H9 (cell line): ENCODE data around the gene TTC39B. TPM values are rescaled to one million over a fixed set of nuclear protein-coding genes. Genes with fewer than 3 reads are reported as not detected.

Source experiments
- DNase-seq: peaks from one replicate; pipeline ENCODE4 v3.0.0-alpha.2; 2017
- H2AFZ ChIP-seq: one replicate; pipeline ENCODE4 v1.6.1; 2013; ENCODE audit warnings: mild to moderate bottlenecking, low read length, control low read depth, moderate library complexity
- H2AK5ac ChIP-seq: 2 replicates; pipeline ENCODE4 v1.6.1; 2013; ENCODE audit warnings: low read length, control low read depth, mixed read lengths; ENCODE audit not compliant: insufficient read length
- H2BK120ac ChIP-seq: one replicate; pipeline ENCODE4 v1.6.1; 2013; ENCODE audit warnings: low read depth, mild to moderate bottlenecking, low read length, control low read depth, inconsistent platforms; ENCODE audit not compliant: poor library complexity, severe bottlenecking
- H2BK12ac ChIP-seq: 2 replicates; pipeline ENCODE4 v1.6.1; 2013; ENCODE audit warnings: low read length, control low read depth, mixed read lengths, low read depth; ENCODE audit not compliant: insufficient read length
- H2BK15ac ChIP-seq: 2 replicates; pipeline ENCODE4 v1.6.1; 2013; ENCODE audit warnings: low read depth, low read length, control low read depth
- H2BK20ac ChIP-seq: one replicate; pipeline ENCODE4 v1.6.1; 2013; ENCODE audit warnings: low read depth, mild to moderate bottlenecking, low read length, control low read depth, inconsistent platforms; ENCODE audit not compliant: poor library complexity, severe bottlenecking
- H2BK5ac ChIP-seq: 2 replicates; pipeline ENCODE4 v1.6.1; 2013; ENCODE audit warnings: low read length, control low read depth, mixed read lengths; ENCODE audit not compliant: insufficient read length
- H3K14ac ChIP-seq: 2 replicates; pipeline ENCODE4 v1.6.1; 2013; ENCODE audit warnings: low read length, control low read depth; ENCODE audit not compliant: insufficient read depth
- H3K18ac ChIP-seq: 2 replicates; pipeline ENCODE4 v1.6.1; 2013; ENCODE audit warnings: low read depth, mild to moderate bottlenecking, mixed read lengths, low read length, control low read depth; ENCODE audit not compliant: insufficient read length
- H3K23ac ChIP-seq: 2 replicates; pipeline ENCODE4 v1.6.1; 2013; ENCODE audit warnings: low read length, control low read depth, mixed read lengths, low read depth; ENCODE audit not compliant: insufficient read length
- H3K23me2 ChIP-seq: 2 replicates; pipeline ENCODE4 v1.6.1; 2013; ENCODE audit warnings: low read depth, mild to moderate bottlenecking, mixed read lengths, low read length, control low read depth; ENCODE audit not compliant: insufficient read length, poor library complexity, severe bottlenecking
- H3K27ac ChIP-seq: 2 replicates; pipeline ENCODE4 v1.5.1; 2013; ENCODE audit warnings: low read length, control low read depth, mixed read lengths, low read depth; ENCODE audit not compliant: insufficient read length
- H3K27me3 ChIP-seq: 2 replicates; pipeline ENCODE4 v1.6.1; 2013; ENCODE audit warnings: low read length, control low read depth, inconsistent platforms; ENCODE audit not compliant: insufficient read depth
- H3K4ac ChIP-seq: 2 replicates; pipeline ENCODE4 v1.6.1; 2013; ENCODE audit warnings: low read depth, mild to moderate bottlenecking, control low read depth, inconsistent platforms, low read length, moderate library complexity
- H3K4me1 ChIP-seq: 2 replicates; pipeline ENCODE4 v1.6.1; 2013; ENCODE audit warnings: low read length, control low read depth, inconsistent platforms; ENCODE audit not compliant: insufficient read depth
- H3K4me2 ChIP-seq: 2 replicates; pipeline ENCODE4 v1.6.1; 2013; ENCODE audit warnings: low read length, control low read depth, mixed read lengths; ENCODE audit not compliant: insufficient read length, insufficient read depth
- H3K56ac ChIP-seq: 2 replicates; pipeline ENCODE4 v1.6.1; 2013; ENCODE audit warnings: low read depth, mild to moderate bottlenecking, mixed read lengths, low read length, control low read depth; ENCODE audit not compliant: insufficient read length
- H3K79me1 ChIP-seq: 2 replicates; pipeline ENCODE4 v1.6.1; 2013; ENCODE audit warnings: low read depth, mild to moderate bottlenecking, moderate library complexity, low read length, control low read depth, inconsistent platforms; ENCODE audit not compliant: insufficient read depth, poor library complexity, severe bottlenecking
- H3K79me2 ChIP-seq: 2 replicates; pipeline ENCODE4 v1.6.1; 2013; ENCODE audit warnings: low read length, control low read depth, inconsistent platforms; ENCODE audit not compliant: insufficient read depth
- H3K9ac ChIP-seq: 2 replicates; pipeline ENCODE4 v1.6.1; 2013; ENCODE audit warnings: low read length, control low read depth, mixed read lengths; ENCODE audit not compliant: insufficient read length; ENCODE audit errors: extremely low read depth
- H3K9me3 ChIP-seq: one replicate; pipeline ENCODE4 v1.6.1; 2013; ENCODE audit warnings: low read depth, low read length, inconsistent platforms; ENCODE audit not compliant: control insufficient read depth
- H3T11ph ChIP-seq: one replicate; pipeline ENCODE4 v1.6.1; 2013; ENCODE audit warnings: mild to moderate bottlenecking, low read length, control low read depth, inconsistent platforms
- H4K20me1 ChIP-seq: one replicate; pipeline ENCODE4 v1.6.1; 2013; ENCODE audit not compliant: control insufficient read depth, insufficient read length, insufficient read depth
- H4K5ac ChIP-seq: 2 replicates; pipeline ENCODE4 v1.6.1; 2013; ENCODE audit warnings: low read depth, mild to moderate bottlenecking, mixed read lengths, low read length, control low read depth; ENCODE audit not compliant: insufficient read length
- H4K8ac ChIP-seq: replicated peaks from 2 replicates; pipeline ENCODE4 v1.6.1; 2013; ENCODE audit warnings: low read length, control low read depth, mixed read lengths, low read depth; ENCODE audit not compliant: insufficient read length
- H4K91ac ChIP-seq: 2 replicates; pipeline ENCODE4 v1.6.1; 2013; ENCODE audit warnings: low read depth, mild to moderate bottlenecking, moderate library complexity, mixed read lengths, low read length, control low read depth; ENCODE audit not compliant: insufficient read length
- H3K27ac Mint-ChIP-seq, 3 experiments: 2 replicates in 2 of 3; 3 replicates in 1 of 3; pipeline ENCODE4 v1.8.0; 2020 to 2021; ENCODE audit warnings: mixed read lengths in 3 of 3, mild to moderate bottlenecking in 1 of 3, moderate library complexity in 1 of 3
- H3K27me3 Mint-ChIP-seq: 2 replicates; pipeline ENCODE4 v1.8.0; 2021; ENCODE audit warnings: low read depth, mild to moderate bottlenecking, moderate library complexity, mixed read lengths
- H3K36me3 Mint-ChIP-seq, 3 experiments: 2 replicates in 2 of 3; 3 replicates in 1 of 3; pipeline ENCODE4 v1.8.0; 2020 to 2021; ENCODE audit warnings: low read depth in 3 of 3, mixed read lengths in 3 of 3; ENCODE audit not compliant: insufficient read depth in 1 of 3
- H3K4me1 Mint-ChIP-seq, 2 experiments: 2 replicates each; pipeline ENCODE4 v1.8.0; 2020; ENCODE audit warnings: mixed read lengths in 2 of 2
- H3K4me3 Mint-ChIP-seq, 2 experiments: 2 replicates in 1 of 2; 3 replicates in 1 of 2; pipeline ENCODE4 v1.8.0; 2020 to 2021; ENCODE audit warnings: mild to moderate bottlenecking in 2 of 2, mixed read lengths in 2 of 2, moderate library complexity in 1 of 2
- H3K9me3 Mint-ChIP-seq, 2 experiments: 2 replicates in 1 of 2; 3 replicates in 1 of 2; pipeline ENCODE4 v1.8.0; 2020; ENCODE audit warnings: mild to moderate bottlenecking in 2 of 2, mixed read lengths in 2 of 2, moderate library complexity in 1 of 2
- WGBS: extraction: QIAGEN DNeasy Blood & Tissue Kit; methylation state at CpG from one replicate; pipeline ENCODE4 v1.1.7; 2013; ENCODE audit warnings: missing lambda C conversion rate, low lambda C conversion rate, mixed read lengths; ENCODE audit not compliant: insufficient read length; ENCODE audit errors: extremely low coverage; 5-methylcytosine and 5-hydroxymethylcytosine counted together
- total RNA-seq: library from RNA; stranded (reverse); gene quantifications from 2 replicates; pipeline ENCODE4 v1.2.1, GENCODE V29; 2021
- TF ChIP-seq, protein P1 (sequence below): fragments of 200-600 bp; sonication (generic); conservative IDR thresholded peaks from 3 replicates; pipeline ENCODE4 v1.8.0; 2021; ENCODE audit warnings: antibody characterized with exemption, mild to moderate bottlenecking

TTC39B gene
- total RNA-seq, 1 experiment from 2014 or later = 8.2 TPM

DNA sequence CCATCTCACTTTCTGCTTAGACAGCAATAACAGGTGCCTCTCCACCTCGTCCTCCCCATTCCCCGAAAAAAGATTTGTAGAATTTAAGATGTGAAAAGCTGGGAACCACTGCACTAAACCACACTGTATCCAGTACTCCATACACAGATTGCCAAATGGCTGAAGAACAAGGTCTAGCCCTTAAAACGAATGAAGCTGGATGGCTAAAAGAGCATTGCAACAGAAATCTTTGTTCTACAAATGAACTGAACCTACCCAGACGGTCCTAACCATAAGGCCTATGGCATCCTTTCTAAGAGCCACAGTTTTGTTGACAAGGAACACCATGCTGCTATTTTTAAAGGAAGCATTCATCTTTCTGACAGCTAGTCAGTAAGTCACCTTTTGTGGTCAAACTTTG lies 152.3 kb downstream of the TTC39B start:
- no peak overlapping the region for H3K4ac ChIP-seq
- H3K27ac ChIP-seq = no peak overlapping the region
- H2BK15ac ChIP-seq = no peak overlapping the region
- H3K18ac ChIP-seq = no peak overlapping the region
- no peaks in the 10 kb centered on the region for H3K79me2 ChIP-seq
- Mint-ChIP-seq H3K27ac (no peak overlapping the region), H3K27me3 (no peaks in the 10 kb centered on the region), H3K9me3 (no peaks in the 10 kb centered on the region), H3K4me3 (no peak overlapping the region), H3K36me3 (no peaks in the 10 kb centered on the region), H3K4me1 (peaks cover 0 to 7% of the 10 kb centered on the region in 2 experiments; a peak in 3 of 4 replicates)
- H2BK20ac ChIP-seq = no peak overlapping the region
- no peak overlapping the region for H3K4me2 ChIP-seq
- no peak overlapping the region for H4K5ac ChIP-seq
- H3K9me3 ChIP-seq = no peaks in the 10 kb centered on the region
- no peak overlapping the region for H4K8ac ChIP-seq
- no peak overlapping the region for H4K91ac ChIP-seq
- no peak overlapping the region for H3T11ph ChIP-seq
- no peak overlapping the region for H3K23ac ChIP-seq
- H3K27me3 ChIP-seq = no peaks in the 10 kb centered on the region
- no peaks in the 10 kb centered on the region for H3K79me1 ChIP-seq
- H3K56ac ChIP-seq = no peak overlapping the region
- WGBS = no CpG with 5 or more reads among the region's 4 CpGs
- no peak overlapping the region for H2BK5ac ChIP-seq
- no peak overlapping the region for H3K14ac ChIP-seq
- no peak overlapping the region for H2AFZ ChIP-seq
- H2BK12ac ChIP-seq = no peak overlapping the region
- DNase-seq = no peak
- H3K4me1 ChIP-seq = no peaks in the 10 kb centered on the region
- peaks cover 2% of the 10 kb centered on the region for H3K23me2 ChIP-seq
- no peaks in the 10 kb centered on the region for H4K20me1 ChIP-seq
- no peak overlapping the region for H2BK120ac ChIP-seq
- no peak overlapping the region for H2AK5ac ChIP-seq
- TF ChIP-seq, protein P1, sequence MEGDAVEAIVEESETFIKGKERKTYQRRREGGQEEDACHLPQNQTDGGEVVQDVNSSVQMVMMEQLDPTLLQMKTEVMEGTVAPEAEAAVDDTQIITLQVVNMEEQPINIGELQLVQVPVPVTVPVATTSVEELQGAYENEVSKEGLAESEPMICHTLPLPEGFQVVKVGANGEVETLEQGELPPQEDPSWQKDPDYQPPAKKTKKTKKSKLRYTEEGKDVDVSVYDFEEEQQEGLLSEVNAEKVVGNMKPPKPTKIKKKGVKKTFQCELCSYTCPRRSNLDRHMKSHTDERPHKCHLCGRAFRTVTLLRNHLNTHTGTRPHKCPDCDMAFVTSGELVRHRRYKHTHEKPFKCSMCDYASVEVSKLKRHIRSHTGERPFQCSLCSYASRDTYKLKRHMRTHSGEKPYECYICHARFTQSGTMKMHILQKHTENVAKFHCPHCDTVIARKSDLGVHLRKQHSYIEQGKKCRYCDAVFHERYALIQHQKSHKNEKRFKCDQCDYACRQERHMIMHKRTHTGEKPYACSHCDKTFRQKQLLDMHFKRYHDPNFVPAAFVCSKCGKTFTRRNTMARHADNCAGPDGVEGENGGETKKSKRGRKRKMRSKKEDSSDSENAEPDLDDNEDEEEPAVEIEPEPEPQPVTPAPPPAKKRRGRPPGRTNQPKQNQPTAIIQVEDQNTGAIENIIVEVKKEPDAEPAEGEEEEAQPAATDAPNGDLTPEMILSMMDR = no peak
- H3K9ac ChIP-seq = no peak overlapping the region
